Mesothelial cell of epicardium (in vitro differentiated cells): ENCODE results near the gene JPT2. TPM values are rescaled to one million over a fixed set of nuclear protein-coding genes. Genes with fewer than 3 reads are reported as not detected.

ENCODE experiments used
- DNase-seq, 2 experiments: peaks; one replicate each; pipeline ENCODE4 v3.0.0; 2021; ENCODE audit warnings: low spot score in 2 of 2; ENCODE audit not compliant: unreplicated experiment in 2 of 2
- H3K27ac Mint-ChIP-seq: 2 replicates; pipeline ENCODE4 v1.8.0; 2021; ENCODE audit warnings: mixed read lengths
- H3K27me3 Mint-ChIP-seq: 2 replicates; pipeline ENCODE4 v1.8.0; 2021; ENCODE audit warnings: low read depth, mixed read lengths
- H3K36me3 Mint-ChIP-seq: 2 replicates; pipeline ENCODE4 v1.8.0; 2021; ENCODE audit warnings: mixed read lengths
- H3K4me1 Mint-ChIP-seq: 2 replicates; pipeline ENCODE4 v1.8.0; 2021; ENCODE audit warnings: mixed read lengths
- H3K4me3 Mint-ChIP-seq: 2 replicates; pipeline ENCODE4 v1.8.0; 2021; ENCODE audit warnings: mild to moderate bottlenecking, moderate library complexity, mixed read lengths
- H3K9me3 Mint-ChIP-seq: 2 replicates; pipeline ENCODE4 v1.8.0; 2021; ENCODE audit warnings: mixed read lengths
- CTCF ChIP-seq: fragments of 200-600 bp; sonication (generic); IDR thresholded peaks from one replicate; pipeline ENCODE4 v1.5.0; 2021; ENCODE audit warnings: antibody characterized with exemption; ENCODE audit not compliant: unreplicated experiment
- total RNA-seq: library from RNA; stranded (reverse); gene quantifications from 3 replicates; pipeline ENCODE4 v1.2.1, GENCODE V29; 2021

The JPT2 gene
- total RNA-seq, 1 donor from 2014 or later = 72.9 TPM

- peaks cover 10% of the 10 kb centered on the region for H3K4me1 Mint-ChIP-seq
- H3K27ac Mint-ChIP-seq = no peak overlapping the region
- DNase-seq = no peak
- H3K36me3 Mint-ChIP-seq = peaks cover 54% of the 10 kb centered on the region
- TF ChIP-seq CTCF = no peak
- H3K9me3 Mint-ChIP-seq = peaks cover 5% of the 10 kb centered on the region
- H3K27me3 Mint-ChIP-seq = no peaks in the 10 kb centered on the region
- no peak overlapping the region for H3K4me3 Mint-ChIP-seq
Measured at GRCh38 chr16:1691276-1691675, 13.2 kb downstream of the JPT2 start.

GRCh38 chr16:1691956-1692355, 13.9 kb downstream of the JPT2 start:
- Mint-ChIP-seq H3K27ac (no peak overlapping the region), H3K4me1 (peaks cover 10% of the 10 kb centered on the region), H3K9me3 (peaks cover 11% of the 10 kb centered on the region), H3K4me3 (no peak overlapping the region), H3K36me3 (peaks cover 59% of the 10 kb centered on the region), H3K27me3 (no peaks in the 10 kb centered on the region)
- TF ChIP-seq CTCF = no peak
- DNase-seq = no peak

GRCh38 chr16:1696863-1697262, 18.8 kb downstream of the JPT2 start:
- H3K27ac Mint-ChIP-seq = no peak overlapping the region
- no peak for DNase-seq
- H3K4me1 Mint-ChIP-seq = peaks cover 3% of the 10 kb centered on the region
- peaks cover 47% of the 10 kb centered on the region for H3K36me3 Mint-ChIP-seq
- H3K27me3 Mint-ChIP-seq = no peaks in the 10 kb centered on the region
- no peak for TF ChIP-seq CTCF
- H3K4me3 Mint-ChIP-seq = no peak overlapping the region
- H3K9me3 Mint-ChIP-seq = peaks cover 11% of the 10 kb centered on the region

GRCh38 chr16:1698680-1699079, 20.6 kb downstream of the JPT2 start:
- H3K27me3 Mint-ChIP-seq = no peaks in the 10 kb centered on the region
- H3K4me3 Mint-ChIP-seq = no peak overlapping the region
- H3K4me1 Mint-ChIP-seq = peaks cover 3% of the 10 kb centered on the region
- peaks cover 11% of the 10 kb centered on the region for H3K9me3 Mint-ChIP-seq
- H3K36me3 Mint-ChIP-seq = peaks cover 33% of the 10 kb centered on the region
- no peak for DNase-seq
- TF ChIP-seq CTCF = no peak
- H3K27ac Mint-ChIP-seq = no peak overlapping the region

GRCh38 chr16:1700246-1700645, 22.2 kb downstream of the JPT2 start:
- TF ChIP-seq CTCF = no peak
- DNase-seq = no peak
- no peak overlapping the region for H3K4me3 Mint-ChIP-seq
- peaks cover 22% of the 10 kb centered on the region for H3K36me3 Mint-ChIP-seq
- H3K4me1 Mint-ChIP-seq = peaks cover 5% of the 10 kb centered on the region
- H3K9me3 Mint-ChIP-seq = peaks cover 5% of the 10 kb centered on the region
- no peak overlapping the region for H3K27ac Mint-ChIP-seq
- no peaks in the 10 kb centered on the region for H3K27me3 Mint-ChIP-seq
